HepG2 (cell line): ENCODE measurements around the gene MYO18B. TPM values are rescaled to one million over a fixed set of nuclear protein-coding genes. Genes with fewer than 3 reads are reported as not detected.

Experiments
- ATAC-seq: fragments of 200-7000 bp; cut with Tn5 transposase; 3 replicates; pipeline ENCODE4 v1.9.1; 2020; ENCODE audit warnings: mild to moderate bottlenecking, moderate library complexity
- BruUV-seq: library from RNA; stranded (reverse); fragments of 400-500 nt; replicated peaks from 2 replicates; lab custom pipeline; 2021; lab: Mats Ljungman, UMichigan
- CTCF ChIA-PET: fragments of 300-600 bp; formaldehyde crosslinking; extraction: SDS; loops from one replicate; lab custom pipeline; 2021; ENCODE audit warnings: low total read pairs, inconsistent platforms, low intra/inter-chr PET ratio; lab: Yijun Ruan, JAX
- POLR2A ChIA-PET: fragments of 350-600 bp; sonication (Branson Sonifier 250); formaldehyde crosslinking; loops from one replicate; lab custom pipeline; 2020; ENCODE audit warnings: antibody characterized with exemption, inconsistent platforms; lab: Yijun Ruan, JAX
- DNase-seq: peaks from one replicate; pipeline ENCODE4 v3.0.0-alpha.2; 2015; ENCODE audit warnings: low spot score
- FAIRE-seq: peaks from 3 replicates; lab custom pipeline; 2011; peaks lifted over from hg19 to GRCh38; lab: Jason Lieb, UNC
- H2AFZ ChIP-seq: one replicate; pipeline ENCODE4 v1.6.1; 2011; ENCODE audit warnings: low read length, inconsistent platforms
- H3K27ac ChIP-seq: fragments of 300-600 bp; 3 replicates; pipeline ENCODE4 v1.8.0; 2011; ENCODE audit warnings: mixed run types, mild to moderate bottlenecking, mixed read lengths, low read length, inconsistent platforms; ENCODE audit not compliant: insufficient read depth; ENCODE audit errors: extremely low read length
- H3K27me3 ChIP-seq, 2 experiments: fragments of 200-600 bp in 1 of 2; 2 replicates in 1 of 2; 3 replicates in 1 of 2; pipeline versions ENCODE4 v1.6.0 to v1.8.0; 2011; ENCODE audit warnings: low read length in 2 of 2, mild to moderate bottlenecking in 2 of 2, moderate library complexity in 2 of 2, inconsistent platforms in 1 of 2; ENCODE audit not compliant: insufficient read depth in 2 of 2, control insufficient read depth in 1 of 2
- H3K36me3 ChIP-seq, 2 experiments: fragments of 200-600 bp in 1 of 2; replicated peaks in 1 of 2; 2 replicates in 1 of 2; 3 replicates in 1 of 2; pipeline versions ENCODE4 v1.5.1 to v1.8.0; 2011; ENCODE audit warnings: low read length in 2 of 2, inconsistent platforms in 1 of 2; ENCODE audit not compliant: insufficient read depth in 2 of 2, control insufficient read depth in 1 of 2
- H3K4me1 ChIP-seq: 2 replicates; pipeline ENCODE4 v1.5.1; 2012; ENCODE audit warnings: low read length, inconsistent platforms; ENCODE audit not compliant: insufficient read depth
- H3K4me2 ChIP-seq: 2 replicates; pipeline ENCODE4 v1.6.0; 2011; ENCODE audit warnings: low read depth, low read length, inconsistent platforms
- H3K4me3 ChIP-seq, 3 experiments: fragments of 200-600 bp in 1 of 3; sonication (generic), shearing (Covaris generic) in 1 of 3; replicated peaks in 1 of 3; 2 replicates each; pipeline ENCODE4 v1.5.1; 2011 to 2016; ENCODE audit warnings: low read length in 3 of 3, inconsistent platforms in 2 of 3, low read depth in 2 of 3, mild to moderate bottlenecking in 2 of 3, control low read depth in 1 of 3, mixed read lengths in 1 of 3; ENCODE audit not compliant: insufficient read depth in 1 of 3
- H3K79me2 ChIP-seq: one replicate; pipeline ENCODE4 v1.6.1; 2011; ENCODE audit warnings: low read length, inconsistent platforms; ENCODE audit not compliant: insufficient read depth
- H3K9ac ChIP-seq: 2 replicates; pipeline ENCODE4 v1.6.0; 2011; ENCODE audit warnings: mild to moderate bottlenecking, low read depth, low read length, inconsistent platforms; ENCODE audit not compliant: insufficient read depth
- H3K9me3 ChIP-seq: 2 replicates; pipeline ENCODE4 v1.5.1; 2012; ENCODE audit warnings: mild to moderate bottlenecking, low read length
- H4K20me1 ChIP-seq: 2 replicates; pipeline ENCODE4 v1.6.0; 2011; ENCODE audit warnings: inconsistent platforms, mild to moderate bottlenecking, low read length, moderate library complexity; ENCODE audit not compliant: insufficient read depth
- NR3C1 ChIP-seq: sonication (generic); formaldehyde crosslinking; IDR thresholded peaks from 2 replicates; pipeline ENCODE4 v1.4.0; 2020; ENCODE audit warnings: missing genetic modification reagents
- ZFP36 ChIP-seq: fragments of 150-350 bp; IDR thresholded peaks from 2 replicates; pipeline ENCODE4 v1.6.1; 2018; ENCODE audit warnings: borderline replicate concordance, low read length, low read depth; ENCODE audit not compliant: partially characterized antibody
- ZNF382 ChIP-seq: sonication (generic); formaldehyde crosslinking; IDR thresholded peaks from 2 replicates; pipeline ENCODE4 v1.5.0; 2020; ENCODE audit warnings: missing genetic modification reagents, mild to moderate bottlenecking, borderline replicate concordance
- WGBS: methylation state at CpG from one replicate; pipeline ENCODE4 v1.1.6; 2017; ENCODE audit warnings: low lambda C conversion rate; 5-methylcytosine and 5-hydroxymethylcytosine counted together
- in situ Hi-C: cut with HindIII; loops from 2 replicates; pipeline ENCODE4 v1.10.0; 2017; ENCODE audit warnings: low pct_unique_long_range_greater_than_20kb; ENCODE audit not compliant: extremely low pct_ligation_motif_present
- intact Hi-C: fragments of 100-400 bp; cut with micrococcal nuclease; formaldehyde crosslinking; loops from one replicate; pipeline ENCODE4 v1.10.0; 2022; ENCODE audit not compliant: unreplicated experiment
- polyA plus RNA-seq, 8 experiments: library from polyadenylated mRNA; depleted of rRNA in 3 of 8; stranded (reverse) in 7 of 8; unstranded in 1 of 8; fragments of >200 nt; fragmentation: Illumina TruSeq in 4 of 8; extraction: Trizol in 4 of 8; gene quantifications; 2 replicates each; pipeline versions ENCODE4 v1.2.1 to v1.2.3, GENCODE V29; 2011 to 2016; ENCODE audit warnings: low read depth in 4 of 8, missing spikeins in 1 of 8, mixed read lengths in 1 of 8; ENCODE audit not compliant: insufficient read depth in 1 of 8
- total RNA-seq, 5 experiments: library from RNA; depleted of rRNA; stranded (reverse); fragments of >200 nt; fragmentation: Illumina TruSeq; extraction: Trizol; gene quantifications; 2 replicates each; pipeline ENCODE4 v1.2.3, GENCODE V29; 2016; ENCODE audit warnings: low read depth in 1 of 5
- TF ChIP-seq, protein P1 (sequence below): sonication (generic); formaldehyde crosslinking; IDR thresholded peaks from 2 replicates; pipeline ENCODE4 v1.5.0; 2020; ENCODE audit warnings: mild to moderate bottlenecking, missing genetic modification reagents
- TF ChIP-seq, protein P2 (sequence below): sonication (generic); formaldehyde crosslinking; IDR thresholded peaks from 2 replicates; pipeline ENCODE4 v1.9.0; 2021; ENCODE audit warnings: missing genetic modification reagents, mild to moderate bottlenecking, borderline replicate concordance
- TF ChIP-seq, protein P3 (sequence below): sonication (generic); formaldehyde crosslinking; IDR thresholded peaks from 2 replicates; pipeline ENCODE4 v1.4.0; 2020; ENCODE audit warnings: low read depth, mild to moderate bottlenecking, missing genetic modification reagents
- TF ChIP-seq, protein P4 (sequence below): sonication (generic); formaldehyde crosslinking; IDR thresholded peaks from 2 replicates; pipeline ENCODE4 v1.5.1; 2020; ENCODE audit warnings: missing genetic modification reagents, mild to moderate bottlenecking, borderline replicate concordance

Gene MYO18B
- total and polyA plus RNA-seq, 2 of the 13 experiments (the other 11 are each of a cell fraction or from before 2014, with no cell fraction given), result 0.01 TPM; not detected in 1

DNA sequence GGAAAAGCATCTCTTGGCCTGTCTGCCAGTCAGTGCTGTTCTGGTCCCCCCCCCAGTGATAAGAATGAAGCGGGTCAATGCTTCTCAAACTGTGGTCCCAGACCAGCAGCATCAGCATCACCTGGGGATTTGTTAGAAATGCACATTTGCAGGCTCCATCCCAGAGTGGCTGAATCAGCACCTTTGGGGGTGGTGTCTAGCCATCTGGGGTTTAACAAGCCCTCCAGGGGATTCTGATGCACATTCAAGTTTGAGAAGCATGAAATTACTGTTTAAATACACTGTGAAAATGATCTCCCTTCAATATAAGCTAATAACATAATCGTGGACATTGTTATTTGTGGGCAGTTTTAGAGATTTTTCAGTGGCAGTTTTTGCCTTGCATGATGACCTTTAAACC, 133.5 kb downstream of the MYO18B start:
- POLR2A ChIA-PET, result no interaction called here
- no peak for FAIRE-seq

More for the DNA sequence above, 133.5 kb downstream of the MYO18B start:
- CTCF ChIA-PET, result no interaction called here
- H3K4me3 ChIP-seq, result no peak overlapping the region
- no peaks in the 10 kb centered on the region for H3K79me2 ChIP-seq
- peaks cover 10% of the 10 kb centered on the region for H3K4me1 ChIP-seq
- H4K20me1 ChIP-seq, result no peaks in the 10 kb centered on the region
- in situ Hi-C loops, result no loop called here
- no peak overlapping the region for H2AFZ ChIP-seq
- H3K9ac ChIP-seq, result no peak overlapping the region
- no peak overlapping the region for H3K27ac ChIP-seq
- BruUV-seq, result no TSS peak
- H3K36me3 ChIP-seq, result no peaks in the 10 kb centered on the region
- no peak overlapping the region for H3K4me2 ChIP-seq
- peaks cover 2 to 12% of the 10 kb centered on the region in 2 experiments; a peak in 4 of 5 replicates for H3K27me3 ChIP-seq
- intact Hi-C loops, result no loop called here
- ATAC-seq, result no peak
- DNase-seq, result no peak
- WGBS, result 0% methylated on average over 2 of the region's 2 CpGs
- TF ChIP-seq, protein P1, sequence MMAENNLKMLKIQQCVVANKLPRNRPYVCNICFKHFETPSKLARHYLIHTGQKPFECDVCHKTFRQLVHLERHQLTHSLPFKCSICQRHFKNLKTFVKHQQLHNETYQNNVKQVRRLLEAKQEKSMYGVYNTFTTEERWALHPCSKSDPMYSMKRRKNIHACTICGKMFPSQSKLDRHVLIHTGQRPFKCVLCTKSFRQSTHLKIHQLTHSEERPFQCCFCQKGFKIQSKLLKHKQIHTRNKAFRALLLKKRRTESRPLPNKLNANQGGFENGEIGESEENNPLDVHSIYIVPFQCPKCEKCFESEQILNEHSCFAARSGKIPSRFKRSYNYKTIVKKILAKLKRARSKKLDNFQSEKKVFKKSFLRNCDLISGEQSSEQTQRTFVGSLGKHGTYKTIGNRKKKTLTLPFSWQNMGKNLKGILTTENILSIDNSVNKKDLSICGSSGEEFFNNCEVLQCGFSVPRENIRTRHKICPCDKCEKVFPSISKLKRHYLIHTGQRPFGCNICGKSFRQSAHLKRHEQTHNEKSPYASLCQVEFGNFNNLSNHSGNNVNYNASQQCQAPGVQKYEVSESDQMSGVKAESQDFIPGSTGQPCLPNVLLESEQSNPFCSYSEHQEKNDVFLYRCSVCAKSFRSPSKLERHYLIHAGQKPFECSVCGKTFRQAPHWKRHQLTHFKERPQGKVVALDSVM, result no peak
- TF ChIP-seq, protein P2, sequence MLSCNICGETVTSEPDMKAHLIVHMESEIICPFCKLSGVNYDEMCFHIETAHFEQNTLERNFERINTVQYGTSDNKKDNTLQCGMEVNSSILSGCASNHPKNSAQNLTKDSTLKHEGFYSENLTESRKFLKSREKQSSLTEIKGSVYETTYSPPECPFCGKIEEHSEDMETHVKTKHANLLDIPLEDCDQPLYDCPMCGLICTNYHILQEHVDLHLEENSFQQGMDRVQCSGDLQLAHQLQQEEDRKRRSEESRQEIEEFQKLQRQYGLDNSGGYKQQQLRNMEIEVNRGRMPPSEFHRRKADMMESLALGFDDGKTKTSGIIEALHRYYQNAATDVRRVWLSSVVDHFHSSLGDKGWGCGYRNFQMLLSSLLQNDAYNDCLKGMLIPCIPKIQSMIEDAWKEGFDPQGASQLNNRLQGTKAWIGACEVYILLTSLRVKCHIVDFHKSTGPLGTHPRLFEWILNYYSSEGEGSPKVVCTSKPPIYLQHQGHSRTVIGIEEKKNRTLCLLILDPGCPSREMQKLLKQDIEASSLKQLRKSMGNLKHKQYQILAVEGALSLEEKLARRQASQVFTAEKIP (CRISPR knock-in tag), result no peak
- TF ChIP-seq, protein P3, sequence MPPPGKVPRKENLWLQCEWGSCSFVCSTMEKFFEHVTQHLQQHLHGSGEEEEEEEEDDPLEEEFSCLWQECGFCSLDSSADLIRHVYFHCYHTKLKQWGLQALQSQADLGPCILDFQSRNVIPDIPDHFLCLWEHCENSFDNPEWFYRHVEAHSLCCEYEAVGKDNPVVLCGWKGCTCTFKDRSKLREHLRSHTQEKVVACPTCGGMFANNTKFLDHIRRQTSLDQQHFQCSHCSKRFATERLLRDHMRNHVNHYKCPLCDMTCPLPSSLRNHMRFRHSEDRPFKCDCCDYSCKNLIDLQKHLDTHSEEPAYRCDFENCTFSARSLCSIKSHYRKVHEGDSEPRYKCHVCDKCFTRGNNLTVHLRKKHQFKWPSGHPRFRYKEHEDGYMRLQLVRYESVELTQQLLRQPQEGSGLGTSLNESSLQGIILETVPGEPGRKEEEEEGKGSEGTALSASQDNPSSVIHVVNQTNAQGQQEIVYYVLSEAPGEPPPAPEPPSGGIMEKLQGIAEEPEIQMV (CRISPR knock-in tag), result no peak
- TF ChIP-seq, protein P4, sequence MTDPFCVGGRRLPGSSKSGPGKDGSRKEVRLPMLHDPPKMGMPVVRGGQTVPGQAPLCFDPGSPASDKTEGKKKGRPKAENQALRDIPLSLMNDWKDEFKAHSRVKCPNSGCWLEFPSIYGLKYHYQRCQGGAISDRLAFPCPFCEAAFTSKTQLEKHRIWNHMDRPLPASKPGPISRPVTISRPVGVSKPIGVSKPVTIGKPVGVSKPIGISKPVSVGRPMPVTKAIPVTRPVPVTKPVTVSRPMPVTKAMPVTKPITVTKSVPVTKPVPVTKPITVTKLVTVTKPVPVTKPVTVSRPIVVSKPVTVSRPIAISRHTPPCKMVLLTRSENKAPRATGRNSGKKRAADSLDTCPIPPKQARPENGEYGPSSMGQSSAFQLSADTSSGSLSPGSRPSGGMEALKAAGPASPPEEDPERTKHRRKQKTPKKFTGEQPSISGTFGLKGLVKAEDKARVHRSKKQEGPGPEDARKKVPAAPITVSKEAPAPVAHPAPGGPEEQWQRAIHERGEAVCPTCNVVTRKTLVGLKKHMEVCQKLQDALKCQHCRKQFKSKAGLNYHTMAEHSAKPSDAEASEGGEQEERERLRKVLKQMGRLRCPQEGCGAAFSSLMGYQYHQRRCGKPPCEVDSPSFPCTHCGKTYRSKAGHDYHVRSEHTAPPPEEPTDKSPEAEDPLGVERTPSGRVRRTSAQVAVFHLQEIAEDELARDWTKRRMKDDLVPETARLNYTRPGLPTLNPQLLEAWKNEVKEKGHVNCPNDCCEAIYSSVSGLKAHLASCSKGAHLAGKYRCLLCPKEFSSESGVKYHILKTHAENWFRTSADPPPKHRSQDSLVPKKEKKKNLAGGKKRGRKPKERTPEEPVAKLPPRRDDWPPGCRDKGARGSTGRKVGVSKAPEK (CRISPR knock-in tag), result no peak
- TF ChIP-seq ZNF382 (CRISPR knock-in tag) (no peak), ZFP36 (no peak), NR3C1 (CRISPR knock-in tag) (no peak)
- H3K9me3 ChIP-seq, result no peaks in the 10 kb centered on the region
